Stromal cell of bone marrow (primary cell): ENCODE results near the gene GDPD2.
"Not testable (repeated sequence)": the region's sequence is repeated elsewhere in the genome, so short reads cannot be mapped to it uniquely, and the experiment has no call there.

Source experiments
- DNase-seq: peaks from one replicate; pipeline ENCODE4 v3.0.0-alpha.2; 2012; ENCODE audit warnings: low read depth

The GDPD2 gene, protein sequence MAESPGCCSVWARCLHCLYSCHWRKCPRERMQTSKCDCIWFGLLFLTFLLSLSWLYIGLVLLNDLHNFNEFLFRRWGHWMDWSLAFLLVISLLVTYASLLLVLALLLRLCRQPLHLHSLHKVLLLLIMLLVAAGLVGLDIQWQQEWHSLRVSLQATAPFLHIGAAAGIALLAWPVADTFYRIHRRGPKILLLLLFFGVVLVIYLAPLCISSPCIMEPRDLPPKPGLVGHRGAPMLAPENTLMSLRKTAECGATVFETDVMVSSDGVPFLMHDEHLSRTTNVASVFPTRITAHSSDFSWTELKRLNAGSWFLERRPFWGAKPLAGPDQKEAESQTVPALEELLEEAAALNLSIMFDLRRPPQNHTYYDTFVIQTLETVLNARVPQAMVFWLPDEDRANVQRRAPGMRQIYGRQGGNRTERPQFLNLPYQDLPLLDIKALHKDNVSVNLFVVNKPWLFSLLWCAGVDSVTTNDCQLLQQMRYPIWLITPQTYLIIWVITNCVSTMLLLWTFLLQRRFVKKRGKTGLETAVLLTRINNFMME

DNA sequence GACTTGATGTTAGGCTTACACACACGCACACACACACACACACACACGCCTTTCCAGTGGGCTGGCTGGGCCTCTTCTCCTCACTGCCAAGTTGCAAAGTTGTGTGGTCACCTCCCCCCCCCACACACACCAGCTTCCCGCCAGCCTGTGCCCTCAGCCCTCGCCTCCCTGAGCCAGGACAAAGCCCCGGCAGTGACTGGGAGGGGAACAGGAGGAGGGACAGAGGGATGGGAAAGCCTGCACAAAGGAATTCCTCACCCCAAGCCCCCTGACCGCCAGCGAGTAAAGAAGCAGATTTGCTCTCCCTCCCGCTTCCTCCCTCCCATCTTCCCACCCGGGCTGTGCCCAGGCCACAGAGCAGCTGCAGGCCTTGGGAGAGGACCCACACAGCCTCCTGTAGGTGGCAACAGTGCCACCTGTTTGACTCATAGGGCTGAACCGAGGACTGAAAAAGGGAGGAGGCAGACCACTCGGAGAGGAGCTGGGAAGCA lies at the start of gene GDPD2:
TSS of gene GDPD2 (plus strand) at position 464 of the 491 bp plus-strand sequence. CDS start 1,671 bp downstream, outside the sequence.
- no peak for DNase-seq

DNA sequence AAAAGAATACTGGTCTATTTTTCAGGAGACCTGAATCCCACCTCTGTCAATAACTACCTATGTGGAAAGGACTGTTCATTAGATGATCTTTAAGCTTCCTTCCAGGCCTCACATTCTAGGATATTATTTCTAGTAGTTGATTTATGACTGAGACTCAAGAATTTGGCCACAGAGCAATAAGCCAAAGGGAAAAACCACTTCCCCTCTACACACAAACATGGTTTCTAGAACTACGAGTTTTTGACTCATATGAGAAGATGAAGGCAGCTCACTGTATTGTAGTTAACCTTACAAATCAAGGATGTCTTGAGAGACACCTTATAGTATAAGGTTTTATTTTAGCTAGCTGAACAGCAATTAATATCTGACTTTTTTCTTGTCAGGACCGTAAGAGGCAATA lies 36.9 kb upstream of the GDPD2 start:
- peak; percentile 5 for DNase-seq

DNA sequence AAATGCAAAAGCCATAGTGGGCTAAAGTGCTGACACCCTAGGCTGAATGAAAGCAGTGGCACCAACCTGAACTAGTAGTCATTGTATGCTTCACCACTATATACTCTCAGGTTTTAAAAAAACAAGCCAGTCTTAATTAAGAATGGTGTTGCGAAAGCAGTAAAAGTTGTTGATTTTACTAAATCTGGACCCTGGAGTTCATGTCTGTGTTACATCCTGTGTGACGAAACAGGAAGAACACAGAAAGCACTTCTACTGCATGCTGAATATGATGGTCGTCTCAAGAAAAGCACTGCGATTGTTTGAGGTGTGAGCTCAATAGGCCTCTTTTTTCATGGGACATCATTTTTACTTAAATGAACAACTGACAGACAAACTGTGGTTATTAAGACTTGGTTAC lies 24.2 kb upstream of the GDPD2 start:
- DNase-seq: no peak

DNA sequence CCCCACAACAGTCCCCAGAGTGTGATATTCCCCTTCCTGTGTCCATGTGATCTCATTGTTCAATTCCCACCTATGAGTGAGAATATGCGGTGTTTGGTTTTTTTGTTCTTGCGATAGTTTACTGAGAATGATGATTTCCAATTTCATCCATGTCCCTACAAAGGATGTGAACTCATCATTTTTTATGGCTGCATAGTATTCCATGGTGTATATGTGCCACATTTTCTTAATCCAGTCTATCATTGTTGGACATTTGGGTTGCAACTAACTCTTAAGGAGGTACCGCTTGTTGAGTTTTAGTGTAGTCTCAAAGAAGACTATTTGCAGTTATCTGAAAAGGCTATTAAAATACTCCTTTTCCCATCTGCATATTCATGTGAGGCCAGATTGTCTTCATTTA lies 22.9 kb upstream of the GDPD2 start:
- DNase-seq: not testable (repeated sequence)

DNA sequence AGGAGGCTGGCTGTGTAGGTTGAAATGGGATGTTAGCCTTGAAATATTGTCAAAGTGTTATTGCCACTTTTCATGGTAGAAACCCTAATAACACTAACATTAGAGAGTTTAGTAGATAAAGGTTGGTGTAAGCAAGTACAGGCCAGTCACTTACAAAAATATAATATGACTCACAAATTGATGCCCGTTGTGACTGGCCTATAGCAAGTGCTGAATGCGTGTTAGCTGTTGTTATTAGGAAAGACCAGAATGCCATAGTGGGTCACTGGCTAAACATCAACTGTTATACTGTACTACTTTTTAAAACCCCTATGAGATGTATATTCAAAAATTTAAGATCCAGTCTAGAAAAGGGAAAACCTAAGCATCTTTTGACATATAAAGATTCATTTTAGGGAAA lies 20.4 kb upstream of the GDPD2 start:
- no peak for DNase-seq

DNA sequence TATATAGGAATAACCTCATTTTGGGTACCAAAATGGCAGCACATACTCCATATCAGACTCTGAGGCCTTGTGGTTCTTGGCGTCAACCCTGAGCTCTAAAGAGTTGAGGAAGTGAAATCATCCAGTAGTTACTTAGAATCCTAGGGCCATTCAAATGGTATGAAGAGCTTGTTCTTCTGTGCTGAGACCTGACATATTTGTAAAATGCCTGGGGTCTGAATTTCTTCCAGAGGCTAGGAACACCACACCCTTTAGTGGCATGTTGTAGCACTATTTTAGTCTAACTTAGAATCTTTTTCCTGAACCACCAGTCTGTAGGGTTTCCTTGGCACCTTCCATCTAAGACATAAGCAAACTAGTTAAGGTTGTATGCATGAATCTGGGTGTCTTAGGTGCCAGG lies 18.1 kb upstream of the GDPD2 start:
- DNase-seq: no peak

DNA sequence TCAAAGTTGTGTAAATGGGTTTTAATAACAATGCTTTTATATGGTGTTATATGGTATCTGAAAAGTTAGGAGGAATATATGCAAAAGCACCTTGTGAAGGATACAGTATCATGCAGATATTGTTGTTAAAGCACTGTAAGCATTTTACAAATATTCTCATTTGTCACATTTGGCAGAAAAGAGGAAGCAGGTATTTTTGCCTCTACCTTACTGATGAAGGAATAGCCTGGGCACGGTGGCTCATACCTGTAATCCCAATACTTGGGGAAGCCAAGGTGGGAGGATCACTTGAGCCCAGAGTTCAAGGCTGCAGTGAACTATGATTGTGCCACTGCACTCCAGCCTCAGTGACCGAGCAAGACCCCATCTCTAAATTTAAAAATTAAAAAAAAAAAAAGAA lies 12.2 kb upstream of the GDPD2 start:
- no peak for DNase-seq

DNA sequence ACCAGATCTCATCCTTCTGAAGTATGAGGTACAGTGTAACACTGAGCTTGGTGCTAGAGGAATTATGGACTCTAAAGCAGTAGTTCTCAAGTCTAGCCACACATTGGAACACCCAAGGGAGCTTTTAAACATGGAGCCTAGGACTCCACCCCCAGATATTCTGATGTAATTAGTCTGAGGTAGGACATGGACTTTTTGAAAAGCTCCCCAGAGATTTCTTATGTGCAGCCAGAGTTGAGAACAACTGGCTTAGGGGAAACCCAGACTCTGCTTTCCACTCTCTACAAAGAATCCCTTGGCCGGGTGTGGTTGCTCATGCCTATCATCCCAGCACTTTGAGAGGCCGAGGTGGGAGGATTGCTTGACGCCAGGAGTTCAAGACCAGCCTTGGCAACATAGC lies 11.6 kb upstream of the GDPD2 start:
- DNase-seq: no peak

DNA sequence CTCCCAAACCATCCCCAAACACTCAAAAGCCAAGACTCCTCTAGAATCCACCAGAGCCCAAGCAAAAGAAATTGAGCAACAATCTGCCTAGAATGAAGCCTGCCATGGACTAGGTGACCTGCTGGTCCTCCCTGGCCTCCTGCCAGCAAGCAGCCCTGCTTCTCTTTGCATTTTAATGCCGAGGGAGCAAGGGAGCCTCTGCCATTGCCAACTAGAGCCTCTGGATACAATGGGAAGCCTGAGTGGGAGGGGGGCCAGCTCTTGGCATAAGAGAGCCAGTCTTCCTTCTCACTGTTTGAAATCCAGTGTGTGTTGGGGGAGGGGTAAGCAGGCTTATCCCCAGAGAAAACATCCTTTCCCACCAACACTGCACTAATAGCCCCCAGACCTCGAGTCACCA lies 1.5 kb upstream of the GDPD2 start:
- no peak for DNase-seq

DNA sequence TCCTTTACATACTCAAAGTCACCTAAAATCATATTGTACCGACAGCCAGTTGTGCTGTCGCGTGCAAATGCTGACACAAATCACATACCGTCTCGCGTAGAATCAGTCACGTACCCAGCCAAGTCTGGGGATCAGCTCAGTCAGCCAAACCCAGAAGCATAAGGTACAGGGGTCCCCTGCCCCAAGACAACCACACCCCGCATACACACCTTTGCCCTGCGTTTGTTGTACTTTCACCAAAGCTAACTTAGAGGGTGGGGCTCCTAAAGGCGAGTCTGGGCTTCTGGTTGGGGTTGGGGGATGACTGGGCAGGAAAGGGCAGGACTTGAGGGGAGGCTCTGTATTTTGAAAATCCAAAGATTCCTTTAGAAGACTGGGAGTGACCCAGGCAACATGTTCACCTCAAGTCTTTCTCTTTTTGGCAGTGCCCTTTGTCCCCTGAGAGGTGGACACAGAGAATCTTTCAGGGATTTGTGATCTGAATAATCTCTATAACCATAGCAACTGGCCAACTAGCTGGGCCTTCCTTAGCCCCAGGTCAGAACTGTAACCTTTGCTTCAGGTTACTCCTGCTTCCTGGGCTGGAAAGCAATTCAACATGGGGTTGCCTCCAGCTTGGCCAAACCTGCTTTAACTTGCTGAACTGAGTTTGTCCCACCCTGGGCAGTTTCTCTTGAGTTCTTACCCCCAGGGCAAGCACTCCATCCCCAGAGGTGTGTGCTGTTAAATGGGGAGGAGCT lies 992 bp downstream of the GDPD2 start:
- DNase-seq: no peak

DNA sequence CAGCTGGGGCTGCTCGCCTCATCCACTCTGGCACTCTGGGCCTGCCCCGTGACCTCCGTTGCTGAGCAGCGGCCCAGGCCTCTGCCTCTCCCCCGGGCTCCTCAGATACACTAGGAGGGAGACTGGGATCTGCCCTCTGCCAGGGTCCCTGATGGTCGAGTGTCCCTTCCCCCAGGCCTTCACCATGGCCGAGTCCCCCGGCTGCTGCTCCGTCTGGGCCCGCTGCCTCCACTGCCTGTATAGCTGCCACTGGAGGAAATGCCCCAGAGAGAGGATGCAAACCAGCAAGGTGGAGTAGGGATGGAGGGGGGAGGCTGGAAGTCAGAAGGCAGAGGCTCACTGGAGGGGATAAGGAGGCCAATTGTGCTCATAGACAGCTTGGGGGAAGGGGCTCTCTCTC lies 1.7 kb downstream of the GDPD2 start:
- no peak for DNase-seq

DNA sequence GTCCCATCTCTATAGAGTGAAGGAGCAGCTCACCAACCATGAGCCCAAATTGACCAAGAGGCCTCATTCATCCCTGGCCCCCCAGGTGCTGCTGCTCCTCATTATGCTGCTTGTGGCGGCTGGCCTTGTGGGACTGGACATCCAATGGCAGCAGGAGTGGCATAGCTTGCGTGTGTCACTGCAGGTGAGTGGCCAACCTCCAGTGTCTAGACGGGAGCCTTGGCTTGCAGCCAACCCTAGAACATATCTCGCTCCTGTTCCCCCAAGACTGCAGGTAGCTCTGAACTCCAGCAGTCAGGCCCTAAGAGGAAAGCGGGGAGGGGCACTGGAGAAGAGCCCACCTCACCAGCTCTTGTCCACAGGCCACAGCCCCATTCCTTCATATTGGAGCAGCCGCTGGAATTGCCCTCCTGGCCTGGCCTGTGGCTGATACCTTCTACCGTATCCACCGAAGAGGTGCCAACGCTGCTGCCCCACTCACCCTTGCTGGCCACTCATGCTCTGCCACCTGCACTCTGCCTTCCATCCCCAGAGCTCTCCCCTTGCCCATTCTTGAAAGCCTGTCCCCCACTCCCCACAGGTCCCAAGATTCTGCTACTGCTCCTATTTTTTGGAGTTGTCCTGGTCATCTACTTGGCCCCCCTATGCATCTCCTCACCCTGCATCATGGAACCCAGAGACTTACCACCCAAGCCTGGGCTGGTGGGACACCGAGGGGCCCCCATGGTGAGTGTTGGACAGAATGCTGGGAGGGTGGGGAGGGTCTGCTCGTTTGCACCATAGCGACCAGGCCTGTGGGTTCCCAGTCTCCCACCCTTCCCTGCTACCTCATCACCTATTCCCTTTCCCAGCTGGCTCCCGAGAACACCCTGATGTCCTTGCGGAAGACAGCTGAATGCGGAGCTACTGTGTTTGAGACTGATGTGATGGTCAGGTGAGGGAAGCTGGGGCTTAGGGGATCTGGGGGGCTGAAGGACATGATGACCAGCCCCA lies 3.5 kb downstream of the GDPD2 start:
- DNase-seq: no peak

DNA sequence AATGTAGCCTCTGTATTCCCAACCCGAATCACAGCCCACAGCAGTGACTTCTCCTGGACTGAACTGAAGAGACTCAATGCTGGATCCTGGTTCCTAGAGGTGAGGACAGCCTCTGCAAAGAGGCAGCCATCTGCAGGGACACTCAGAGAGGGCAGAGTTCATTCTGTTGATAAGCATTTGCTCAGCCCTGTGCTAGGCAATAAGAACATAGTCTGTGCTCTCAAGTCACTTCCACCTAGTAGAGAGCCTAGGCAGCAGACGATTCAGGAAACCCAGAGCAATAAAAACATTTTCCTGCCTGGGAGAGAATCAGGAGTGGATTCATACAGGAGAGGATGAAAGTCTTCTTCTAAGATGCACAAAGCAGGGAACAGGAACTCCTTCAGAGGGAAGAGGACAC lies 4.3 kb downstream of the GDPD2 start:
- DNase-seq: no peak

DNA sequence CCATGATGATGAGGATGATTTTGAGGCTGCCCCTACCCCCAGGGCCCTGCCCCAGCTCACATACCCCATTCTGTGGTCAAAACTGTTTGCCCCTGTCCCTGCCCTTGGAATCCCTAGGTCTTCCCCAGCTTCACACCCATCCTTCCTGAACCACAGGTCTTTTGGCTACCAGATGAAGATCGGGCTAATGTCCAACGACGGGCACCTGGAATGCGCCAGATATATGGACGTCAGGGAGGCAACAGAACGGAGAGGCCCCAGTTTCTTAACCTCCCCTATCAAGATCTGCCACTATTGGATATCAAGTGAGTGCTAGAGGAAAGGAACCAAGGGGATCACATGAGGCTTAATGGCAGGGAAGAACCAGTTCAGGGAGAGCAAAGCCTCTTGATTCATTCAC lies 6.6 kb downstream of the GDPD2 start:
- DNase-seq: no peak

DNA sequence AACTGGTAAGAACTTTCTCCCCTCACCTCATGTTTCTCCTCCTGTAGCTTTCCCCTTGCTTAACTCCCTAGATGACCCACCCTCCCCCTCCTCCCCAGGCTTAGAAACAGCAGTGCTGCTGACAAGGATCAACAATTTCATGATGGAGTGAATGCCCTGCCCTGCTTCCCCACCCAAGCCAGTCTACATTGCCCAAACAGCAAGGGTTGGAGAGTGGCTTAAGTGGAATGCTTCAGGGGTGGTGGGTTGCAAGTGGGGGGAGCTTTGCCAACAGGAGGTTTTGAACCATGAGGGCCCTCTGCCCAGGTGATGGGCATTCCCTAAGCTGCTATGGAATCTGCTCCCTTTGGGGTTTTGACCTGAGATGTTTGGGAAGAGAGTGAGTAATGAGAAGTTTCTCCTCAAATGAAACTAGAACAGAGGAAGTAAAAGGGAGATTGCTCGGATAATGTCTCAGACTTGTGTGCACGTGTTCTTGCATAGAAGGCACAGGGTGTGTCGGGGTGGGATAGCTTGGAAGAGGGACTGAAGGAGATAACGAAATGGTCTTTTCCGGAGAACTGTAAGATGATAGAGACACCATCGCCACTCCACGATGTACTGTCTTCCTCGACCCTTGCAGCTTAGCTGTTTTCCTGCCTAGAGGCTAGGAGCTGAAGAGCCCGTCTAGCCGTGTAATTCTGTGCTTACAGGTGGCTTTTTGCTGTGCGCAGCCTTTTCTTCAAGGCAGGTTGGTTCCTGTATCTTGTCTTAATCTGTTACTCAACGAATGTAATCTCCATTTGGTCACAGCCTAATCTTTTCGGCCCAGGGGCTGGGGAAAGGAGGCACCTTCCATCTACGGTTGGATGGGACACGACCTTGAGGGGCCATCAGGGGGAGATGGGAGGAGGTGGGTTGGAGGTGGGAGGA lies 10.1 kb downstream of the GDPD2 start:
- DNase-seq: no peak

DNA sequence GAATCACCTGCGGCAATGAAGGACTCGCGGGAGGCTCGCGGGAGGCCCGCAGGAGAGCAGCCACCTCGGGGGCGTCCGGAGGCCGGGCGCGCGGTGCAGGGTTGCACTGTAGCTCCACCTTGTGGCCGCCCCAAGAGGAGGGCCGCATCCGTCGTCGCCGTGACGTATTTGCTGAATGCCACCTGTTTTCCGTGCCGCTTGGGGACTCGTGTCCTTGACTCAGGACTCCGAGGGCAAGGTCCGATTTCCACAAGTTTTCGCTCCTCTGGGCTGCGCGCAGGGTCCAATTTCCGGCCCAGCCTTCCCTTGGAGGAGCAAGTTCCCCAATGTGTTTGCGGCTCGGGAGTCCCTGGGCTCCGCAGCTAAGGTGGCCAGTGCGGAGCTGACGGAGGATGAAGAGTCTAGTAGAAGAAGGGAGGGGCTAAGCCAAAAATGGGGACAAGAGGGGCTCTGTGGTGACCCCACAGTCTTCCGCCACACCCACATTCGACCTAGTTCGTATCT lies 10.8 kb downstream of the GDPD2 start:
- DNase-seq: no peak

DNA sequence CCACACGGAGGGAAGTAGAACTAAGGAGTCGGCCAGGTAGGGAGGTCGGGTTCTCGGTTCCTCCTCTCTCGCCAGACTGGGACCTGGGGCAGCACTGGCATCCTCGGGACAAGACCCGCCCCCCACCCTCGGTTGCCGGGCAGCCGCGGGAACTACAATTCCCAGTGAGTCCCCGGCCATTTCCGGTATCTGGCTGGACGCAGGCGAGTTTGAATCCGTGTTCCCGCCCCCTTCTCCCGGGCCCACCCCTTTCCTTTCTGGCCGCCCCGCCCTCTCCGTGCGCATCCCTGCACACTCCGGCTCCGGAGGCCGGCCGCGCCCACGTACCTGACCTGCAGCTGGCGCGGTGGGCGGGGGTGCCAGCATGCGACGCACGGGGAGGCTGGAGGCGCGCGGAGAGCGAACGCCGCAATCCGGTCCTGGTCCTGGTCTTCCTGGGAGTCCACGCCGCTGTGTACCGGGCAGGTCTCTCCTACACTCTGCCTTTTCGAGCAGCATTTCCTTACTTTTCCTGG lies 11.3 kb downstream of the GDPD2 start:
- peak; percentile 60 for DNase-seq

DNA sequence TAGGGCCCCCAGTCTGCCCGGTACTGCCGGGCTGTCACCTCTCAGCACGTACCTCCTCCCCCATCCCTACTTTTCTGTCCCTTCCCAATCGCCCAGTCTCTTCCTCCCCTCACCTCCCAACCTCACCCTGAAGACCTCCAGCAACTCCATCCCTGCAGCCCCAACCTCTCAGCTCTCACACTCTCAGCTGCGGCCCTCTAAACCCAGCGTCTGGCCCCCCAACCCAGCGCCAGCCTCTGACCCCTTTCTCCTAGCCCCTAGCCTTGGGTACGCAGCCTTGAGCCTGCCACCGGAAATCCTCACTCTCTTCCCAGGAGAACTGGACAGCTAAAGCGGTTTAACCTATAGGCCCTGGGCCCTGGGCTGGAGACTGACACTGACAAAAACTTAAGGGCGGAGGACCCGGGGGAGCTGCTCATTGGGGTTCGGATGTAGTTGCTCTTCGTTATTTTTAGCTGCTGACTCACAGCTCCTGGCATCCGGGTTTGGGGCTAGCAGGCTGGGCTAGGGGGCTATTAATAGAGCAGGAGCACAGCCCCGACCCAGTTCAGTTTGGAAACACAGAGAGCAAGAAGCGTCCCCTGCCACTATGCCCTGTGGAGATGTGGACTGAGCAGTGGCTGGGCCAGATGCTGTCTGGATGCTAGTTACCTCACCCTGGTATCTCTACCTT lies 11.9 kb downstream of the GDPD2 start:
- no peak for DNase-seq

DNA sequence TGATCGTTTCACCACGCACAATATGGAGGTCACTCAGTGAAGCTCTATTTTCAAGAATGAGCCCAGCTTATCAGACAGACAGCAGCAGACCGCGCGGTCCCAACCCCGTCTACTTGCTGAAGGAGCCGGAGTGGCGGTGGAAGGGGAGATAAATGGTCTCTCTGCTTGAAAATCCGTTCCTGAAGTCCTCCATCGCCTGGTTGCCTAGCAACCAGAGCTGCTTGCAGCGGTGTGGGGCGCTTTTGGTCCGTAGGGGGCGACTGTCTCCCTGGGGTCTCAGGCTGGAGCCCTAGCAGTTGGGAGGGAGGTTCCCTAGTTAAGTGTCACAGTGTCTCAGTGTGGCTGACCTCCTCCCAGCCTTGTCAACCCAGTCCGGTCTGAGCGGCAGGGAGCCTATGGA lies 13.2 kb downstream of the GDPD2 start:
- DNase-seq: no peak

DNA sequence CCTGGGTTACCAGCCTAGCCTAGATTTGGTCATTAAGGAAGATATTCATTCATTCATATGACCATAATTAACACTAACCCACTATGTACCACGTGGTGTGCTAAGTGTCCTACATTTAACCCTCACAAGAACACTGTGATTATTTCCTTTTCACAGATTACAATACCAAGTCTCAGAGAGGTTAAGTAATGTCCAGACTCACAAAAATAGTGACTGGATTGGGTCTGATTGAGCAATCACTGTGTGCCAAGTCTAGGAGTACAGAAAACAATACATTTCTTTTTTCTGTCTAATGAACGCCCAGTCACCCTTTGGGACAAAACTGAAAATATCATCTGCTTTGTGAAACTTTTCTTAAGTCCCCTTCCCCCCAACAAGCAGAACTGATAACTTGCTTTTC lies 13.9 kb downstream of the GDPD2 start:
- no peak for DNase-seq
